Measurements from ENCODE around the gene ABCC2.
"Not testable (repeated sequence)": the region's sequence is repeated elsewhere in the genome, so short reads cannot be mapped to it uniquely, and the experiment has no call there.

ABCC2 gene

GRCh38 chr10:99782447-99783286 lies at the start of gene ABCC2:
Gene ABCC2, plus strand, starts transcription at chr10:99782640. Its CDS starts 205 bp downstream, at chr10:99782845.
- H3K9ac ChIP-seq (ENCODE audit: low read length): no peak within 1 kb of the TSS

DNA sequence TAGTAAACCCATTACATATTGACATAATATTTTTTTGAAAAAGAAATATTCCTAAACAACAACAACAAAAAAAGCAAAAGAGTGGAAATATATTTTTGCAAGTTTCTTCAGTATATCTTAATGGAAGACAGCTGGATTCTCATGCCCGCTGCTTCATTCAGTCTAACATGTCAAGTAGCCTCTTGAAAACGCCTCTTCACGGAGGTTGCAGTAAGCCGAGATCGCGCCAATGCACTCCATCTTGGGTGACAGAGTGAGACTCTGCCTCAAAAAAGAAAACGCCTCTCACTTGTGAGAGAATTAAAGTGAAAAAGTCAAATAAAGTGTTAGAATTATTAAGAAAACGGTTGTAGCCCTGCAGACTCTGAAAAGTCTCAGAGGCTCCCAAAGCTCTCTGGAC lies 49.1 kb upstream of the ABCC2 start:
- H3K27me3 ChIP-seq (ENCODE audit: control insufficient read depth, insufficient read depth, low read length): no peaks in the 10 kb centered on the region
- no peaks in the 10 kb centered on the region for H3K9me3 ChIP-seq (ENCODE audit: control insufficient read depth, insufficient read depth, low read depth, low read length)
- no peaks in the 10 kb centered on the region for H3K4me1 ChIP-seq (ENCODE audit: control insufficient read depth, insufficient read depth, low read length)
- H3K27ac ChIP-seq (ENCODE audit: low read depth, low read length): no peak overlapping the region
- H3K4me3 ChIP-seq (ENCODE audit: low read depth, low read length): peak overlapping the region; percentile 27; the same call in 1 of the 2 replicates
- H3K9ac ChIP-seq (ENCODE audit: low read length): no peak overlapping the region
- peaks cover 39% of the 10 kb centered on the region for H3K36me3 ChIP-seq (ENCODE audit: control insufficient read depth, insufficient read depth, low read length)

More at GRCh38 chr10:99782447-99783286, at the start of gene ABCC2:
- H3K4me1 ChIP-seq (ENCODE audit: control insufficient read depth, insufficient read depth, low read length): peaks cover 29% of the 10 kb centered on the region
- H3K27me3 ChIP-seq (ENCODE audit: control insufficient read depth, insufficient read depth, low read length): no peaks in the 10 kb centered on the region
- H3K4me3 ChIP-seq (ENCODE audit: low read depth, low read length): no peak within 1 kb of the TSS
- H3K9me3 ChIP-seq (ENCODE audit: control insufficient read depth, insufficient read depth, low read depth, low read length): no peaks in the 10 kb centered on the region
- H3K27ac ChIP-seq (ENCODE audit: low read depth, low read length): no peak within 1 kb of the TSS
- no peaks in the 10 kb centered on the region for H3K36me3 ChIP-seq (ENCODE audit: control insufficient read depth, insufficient read depth, low read length)

GRCh38 chr10:99734111-99734510 lies 48.3 kb upstream of the ABCC2 start:
- H3K4me3 ChIP-seq (ENCODE audit: low read depth, low read length); H3K27ac ChIP-seq (ENCODE audit: low read depth, low read length); H3K9ac ChIP-seq (ENCODE audit: low read length); H3K27me3 ChIP-seq (ENCODE audit: control insufficient read depth, insufficient read depth, low read length); H3K9me3 ChIP-seq (ENCODE audit: control insufficient read depth, insufficient read depth, low read depth, low read length); H3K4me1 ChIP-seq (ENCODE audit: control insufficient read depth, insufficient read depth, low read length): not testable (repeated sequence)
- H3K36me3 ChIP-seq (ENCODE audit: control insufficient read depth, insufficient read depth, low read length): peaks cover 39% of the 10 kb centered on the region

- Histone ChIP-seq H3K27ac (ENCODE audit: low read depth, low read length) (no peak overlapping the region), H3K36me3 (ENCODE audit: control insufficient read depth, insufficient read depth, low read length) (peaks cover 87% of the 10 kb centered on the region), H3K9ac (ENCODE audit: low read length) (no peak overlapping the region), H3K27me3 (ENCODE audit: control insufficient read depth, insufficient read depth, low read length) (no peaks in the 10 kb centered on the region), H3K4me3 (ENCODE audit: low read depth, low read length) (no peak overlapping the region), H3K9me3 (ENCODE audit: control insufficient read depth, insufficient read depth, low read depth, low read length) (no peaks in the 10 kb centered on the region; the same call in 1 of the 2 replicates), H3K4me1 (ENCODE audit: control insufficient read depth, insufficient read depth, low read length) (no peaks in the 10 kb centered on the region)
Observed at GRCh38 chr10:99740260-99740659, 42.2 kb upstream of the ABCC2 start.

DNA sequence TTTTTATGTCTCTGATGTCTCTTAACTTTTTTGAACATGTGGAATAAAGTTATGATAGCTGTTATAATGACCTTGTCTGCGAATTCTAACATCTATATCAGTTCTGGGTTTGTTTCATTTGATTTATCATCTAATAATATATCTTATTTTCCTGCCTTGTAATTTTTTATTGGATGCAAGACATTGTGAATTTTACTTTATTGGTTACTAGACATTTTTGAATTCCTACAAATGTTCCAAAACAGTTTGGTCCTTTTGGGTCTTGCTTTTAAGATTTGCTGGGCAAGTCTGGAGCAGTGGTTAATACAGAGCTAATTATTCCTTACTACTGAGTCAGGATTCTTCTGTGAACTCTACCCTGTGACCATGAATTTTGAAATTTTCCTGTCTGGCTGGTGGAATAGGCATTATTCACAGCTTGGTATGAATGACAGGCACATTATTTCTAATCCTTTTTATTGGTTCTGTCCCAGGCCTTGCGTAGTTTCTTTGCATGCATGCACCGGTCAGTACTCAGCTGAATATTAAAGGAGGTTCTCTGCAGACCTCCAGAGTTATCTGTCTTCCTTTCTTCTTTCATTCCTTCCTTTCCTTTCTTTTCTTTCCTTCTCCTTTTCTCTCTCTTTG lies 41.4 kb upstream of the ABCC2 start:
- no peak overlapping the region for H3K9ac ChIP-seq (ENCODE audit: low read length)
- no peaks in the 10 kb centered on the region for H3K4me1 ChIP-seq (ENCODE audit: control insufficient read depth, insufficient read depth, low read length)
- H3K27me3 ChIP-seq (ENCODE audit: control insufficient read depth, insufficient read depth, low read length): no peaks in the 10 kb centered on the region
- peaks cover 93% of the 10 kb centered on the region for H3K36me3 ChIP-seq (ENCODE audit: control insufficient read depth, insufficient read depth, low read length)
- no peak overlapping the region for H3K4me3 ChIP-seq (ENCODE audit: low read depth, low read length)
- H3K9me3 ChIP-seq (ENCODE audit: control insufficient read depth, insufficient read depth, low read depth, low read length): no peaks in the 10 kb centered on the region; the same call in 1 of the 2 replicates
- H3K27ac ChIP-seq (ENCODE audit: low read depth, low read length): no peak overlapping the region

GRCh38 chr10:99742254-99742653 lies 40.2 kb upstream of the ABCC2 start:
- H3K36me3 ChIP-seq (ENCODE audit: control insufficient read depth, insufficient read depth, low read length): peaks cover 89% of the 10 kb centered on the region
- H3K27me3 ChIP-seq (ENCODE audit: control insufficient read depth, insufficient read depth, low read length): no peaks in the 10 kb centered on the region
- H3K27ac ChIP-seq (ENCODE audit: low read depth, low read length): no peak overlapping the region
- H3K4me3 ChIP-seq (ENCODE audit: low read depth, low read length): no peak overlapping the region
- H3K9me3 ChIP-seq (ENCODE audit: control insufficient read depth, insufficient read depth, low read depth, low read length): no peaks in the 10 kb centered on the region; the same call in 1 of the 2 replicates
- H3K4me1 ChIP-seq (ENCODE audit: control insufficient read depth, insufficient read depth, low read length): no peaks in the 10 kb centered on the region
- H3K9ac ChIP-seq (ENCODE audit: low read length): no peak overlapping the region

DNA sequence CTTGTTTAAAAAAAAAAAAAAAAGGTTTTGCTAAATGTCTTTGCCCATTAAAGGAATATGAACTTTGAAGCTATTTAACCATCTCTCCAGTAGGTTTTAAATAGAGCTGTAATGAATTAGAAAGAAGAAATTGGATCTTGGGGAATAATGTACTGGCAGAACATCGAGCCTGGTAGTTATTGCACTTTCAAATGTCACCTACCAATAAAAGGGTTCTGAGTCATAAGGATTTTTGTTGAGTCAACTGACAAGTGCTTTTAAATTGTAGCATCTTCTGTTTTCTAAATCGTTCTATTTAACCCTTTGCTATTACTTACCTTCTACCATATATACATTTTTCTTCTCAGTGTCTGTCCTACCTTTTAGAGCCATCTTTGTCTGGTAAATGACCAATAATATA lies 39.7 kb upstream of the ABCC2 start:
- H3K27me3 ChIP-seq (ENCODE audit: control insufficient read depth, insufficient read depth, low read length): no peaks in the 10 kb centered on the region
- H3K4me1 ChIP-seq (ENCODE audit: control insufficient read depth, insufficient read depth, low read length): no peaks in the 10 kb centered on the region
- H3K9me3 ChIP-seq (ENCODE audit: control insufficient read depth, insufficient read depth, low read depth, low read length): no peaks in the 10 kb centered on the region; the same call in 1 of the 2 replicates
- no peak overlapping the region for H3K4me3 ChIP-seq (ENCODE audit: low read depth, low read length)
- no peak overlapping the region for H3K27ac ChIP-seq (ENCODE audit: low read depth, low read length)
- H3K9ac ChIP-seq (ENCODE audit: low read length): no peak overlapping the region
- peaks cover 89% of the 10 kb centered on the region for H3K36me3 ChIP-seq (ENCODE audit: control insufficient read depth, insufficient read depth, low read length)

GRCh38 chr10:99743841-99744240 lies 38.6 kb upstream of the ABCC2 start:
- no peak overlapping the region for H3K9ac ChIP-seq (ENCODE audit: low read length)
- H3K36me3 ChIP-seq (ENCODE audit: control insufficient read depth, insufficient read depth, low read length): peaks cover 92% of the 10 kb centered on the region
- no peaks in the 10 kb centered on the region for H3K27me3 ChIP-seq (ENCODE audit: control insufficient read depth, insufficient read depth, low read length)
- no peak overlapping the region for H3K4me3 ChIP-seq (ENCODE audit: low read depth, low read length)
- no peak overlapping the region for H3K27ac ChIP-seq (ENCODE audit: low read depth, low read length)
- no peaks in the 10 kb centered on the region; the same call in 1 of the 2 replicates for H3K9me3 ChIP-seq (ENCODE audit: control insufficient read depth, insufficient read depth, low read depth, low read length)
- H3K4me1 ChIP-seq (ENCODE audit: control insufficient read depth, insufficient read depth, low read length): no peaks in the 10 kb centered on the region

DNA sequence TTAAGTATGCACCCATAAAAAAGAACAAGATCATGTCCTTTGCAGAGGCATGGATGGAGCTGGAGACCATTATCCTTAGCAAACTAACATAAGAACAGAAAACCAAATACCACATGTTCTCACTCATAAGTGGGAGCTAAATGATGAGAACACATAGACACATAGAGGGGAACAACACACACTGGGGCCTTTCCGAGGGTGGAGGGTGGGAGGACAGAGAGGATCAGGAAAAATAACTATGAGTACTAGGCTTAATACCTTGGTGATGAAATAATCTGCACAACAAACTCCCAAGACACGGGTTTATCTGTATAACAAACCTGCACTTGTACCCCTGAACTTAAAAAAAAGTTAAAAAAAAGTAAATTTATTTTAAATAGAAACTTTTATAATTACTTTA lies 36.3 kb upstream of the ABCC2 start:
- H3K36me3 ChIP-seq (ENCODE audit: control insufficient read depth, insufficient read depth, low read length): peaks cover 91% of the 10 kb centered on the region
- not testable (repeated sequence) for H3K27me3 ChIP-seq (ENCODE audit: control insufficient read depth, insufficient read depth, low read length); H3K9me3 ChIP-seq (ENCODE audit: control insufficient read depth, insufficient read depth, low read depth, low read length); H3K4me3 ChIP-seq (ENCODE audit: low read depth, low read length); H3K9ac ChIP-seq (ENCODE audit: low read length); H3K27ac ChIP-seq (ENCODE audit: low read depth, low read length); H3K4me1 ChIP-seq (ENCODE audit: control insufficient read depth, insufficient read depth, low read length)

DNA sequence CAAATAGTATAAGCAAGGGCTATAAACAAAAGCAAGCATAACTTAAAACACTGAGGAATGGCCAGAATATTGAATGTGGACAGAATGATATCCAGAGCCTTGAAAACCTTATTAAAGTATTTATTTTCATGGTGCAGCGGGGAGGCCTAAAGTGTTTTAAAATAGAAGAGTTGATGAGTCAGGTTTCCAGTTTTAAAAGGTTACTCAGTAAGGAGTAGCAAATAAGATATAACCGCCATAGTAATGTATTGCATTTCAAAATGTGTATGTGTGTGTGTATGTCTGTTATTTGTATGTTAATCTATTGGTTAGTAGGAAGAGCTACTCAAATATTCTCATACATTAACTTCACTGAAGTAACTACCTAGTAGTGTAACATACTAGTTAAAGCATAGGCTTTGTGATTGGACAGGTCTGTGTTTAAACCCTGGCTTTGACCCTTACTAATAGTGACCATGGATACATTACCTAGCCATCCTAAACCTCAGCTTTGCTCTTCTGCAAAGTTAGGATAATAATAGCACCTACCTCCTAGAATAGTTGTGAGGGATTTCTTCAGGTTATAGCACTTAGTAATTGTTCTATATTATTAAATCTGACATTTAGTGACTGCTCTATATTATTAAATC lies 33.5 kb upstream of the ABCC2 start:
- no peak overlapping the region for H3K4me3 ChIP-seq (ENCODE audit: low read depth, low read length)
- H3K9ac ChIP-seq (ENCODE audit: low read length): no peak overlapping the region
- no peaks in the 10 kb centered on the region for H3K4me1 ChIP-seq (ENCODE audit: control insufficient read depth, insufficient read depth, low read length)
- no peaks in the 10 kb centered on the region for H3K27me3 ChIP-seq (ENCODE audit: control insufficient read depth, insufficient read depth, low read length)
- no peaks in the 10 kb centered on the region for H3K9me3 ChIP-seq (ENCODE audit: control insufficient read depth, insufficient read depth, low read depth, low read length)
- peaks cover 87% of the 10 kb centered on the region for H3K36me3 ChIP-seq (ENCODE audit: control insufficient read depth, insufficient read depth, low read length)
- no peak overlapping the region for H3K27ac ChIP-seq (ENCODE audit: low read depth, low read length)

DNA sequence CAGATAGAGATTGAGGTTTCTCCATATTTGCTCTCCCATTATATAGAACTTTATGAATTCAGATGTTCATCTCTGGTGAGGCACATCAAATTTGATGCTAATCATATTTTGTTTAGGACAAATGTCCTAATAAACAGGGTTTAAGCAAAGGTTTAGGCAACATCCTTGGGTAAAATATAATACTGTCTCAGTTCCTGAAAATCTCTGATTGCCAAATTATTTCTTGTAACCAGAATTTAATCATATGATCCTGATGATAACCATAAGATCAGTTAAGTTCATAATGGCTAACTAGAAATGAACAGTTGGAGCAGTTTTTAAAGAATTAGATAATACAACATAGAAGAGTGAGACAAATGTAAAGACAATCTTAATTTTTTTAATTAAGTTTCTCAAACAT lies 31.8 kb upstream of the ABCC2 start:
- Histone ChIP-seq H3K4me1 (ENCODE audit: control insufficient read depth, insufficient read depth, low read length) (no peaks in the 10 kb centered on the region), H3K27ac (ENCODE audit: low read depth, low read length) (no peak overlapping the region), H3K9ac (ENCODE audit: low read length) (no peak overlapping the region), H3K4me3 (ENCODE audit: low read depth, low read length) (no peak overlapping the region), H3K27me3 (ENCODE audit: control insufficient read depth, insufficient read depth, low read length) (no peaks in the 10 kb centered on the region), H3K36me3 (ENCODE audit: control insufficient read depth, insufficient read depth, low read length) (peaks cover 90% of the 10 kb centered on the region), H3K9me3 (ENCODE audit: control insufficient read depth, insufficient read depth, low read depth, low read length) (no peaks in the 10 kb centered on the region)

Measured in HUES6 (cell line).